Limb (tissue), 2 donors: ENCODE measurements around the gene TLR1.
"Not testable (repeated sequence)": the region's sequence is repeated elsewhere in the genome, so short reads cannot be mapped to it uniquely, and the experiment has no call there.

ENCODE experiments used
- DNase-seq, 2 donors: peaks; one replicate each; pipeline ENCODE4 v3.0.0-alpha.2; 2016; ENCODE audit errors: extremely low spot score in 2 of 2

The TLR1 gene

DNA sequence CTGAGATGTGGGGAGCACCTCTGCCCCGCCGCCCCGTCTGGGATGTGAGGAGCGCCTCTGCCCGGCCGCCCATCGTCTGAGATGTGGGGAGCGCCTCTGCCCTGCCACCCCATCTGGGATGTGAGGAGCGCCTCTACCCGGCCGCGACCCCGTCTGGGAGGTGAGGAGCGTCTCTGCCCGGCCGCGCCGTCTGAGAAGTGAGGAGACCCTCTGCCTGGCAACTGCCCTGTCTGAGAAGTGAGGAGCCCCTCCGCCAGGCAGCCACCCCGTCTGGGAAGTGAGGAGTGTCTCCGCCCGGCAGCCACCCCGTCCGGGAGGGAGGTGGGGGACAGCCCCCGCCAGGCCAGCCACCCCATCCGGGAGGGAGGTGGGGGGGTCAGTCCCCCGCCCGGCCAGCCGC is 2.9 kb upstream of the TLR1 start:
- DNase-seq: not testable (repeated sequence)

DNA sequence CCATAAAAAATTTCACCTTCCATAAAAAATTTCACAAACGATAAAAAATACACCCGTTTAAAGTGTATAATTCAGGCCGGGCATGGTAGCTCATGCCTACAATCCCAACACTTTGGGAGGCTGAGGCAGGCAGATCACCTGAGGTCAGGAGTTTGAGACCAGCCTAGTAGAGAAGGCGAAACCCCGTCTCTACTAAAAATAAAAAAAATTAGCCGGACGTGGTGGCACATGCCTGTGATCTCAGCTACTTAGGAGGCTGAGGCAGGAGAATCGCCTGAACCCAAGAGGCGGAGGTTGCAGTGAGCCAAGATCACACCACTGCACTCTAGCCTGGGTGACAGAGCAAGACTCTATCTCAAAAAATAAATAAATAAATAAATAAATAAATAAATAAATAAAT is 1.7 kb upstream of the TLR1 start:
- DNase-seq: not testable (repeated sequence)

DNA sequence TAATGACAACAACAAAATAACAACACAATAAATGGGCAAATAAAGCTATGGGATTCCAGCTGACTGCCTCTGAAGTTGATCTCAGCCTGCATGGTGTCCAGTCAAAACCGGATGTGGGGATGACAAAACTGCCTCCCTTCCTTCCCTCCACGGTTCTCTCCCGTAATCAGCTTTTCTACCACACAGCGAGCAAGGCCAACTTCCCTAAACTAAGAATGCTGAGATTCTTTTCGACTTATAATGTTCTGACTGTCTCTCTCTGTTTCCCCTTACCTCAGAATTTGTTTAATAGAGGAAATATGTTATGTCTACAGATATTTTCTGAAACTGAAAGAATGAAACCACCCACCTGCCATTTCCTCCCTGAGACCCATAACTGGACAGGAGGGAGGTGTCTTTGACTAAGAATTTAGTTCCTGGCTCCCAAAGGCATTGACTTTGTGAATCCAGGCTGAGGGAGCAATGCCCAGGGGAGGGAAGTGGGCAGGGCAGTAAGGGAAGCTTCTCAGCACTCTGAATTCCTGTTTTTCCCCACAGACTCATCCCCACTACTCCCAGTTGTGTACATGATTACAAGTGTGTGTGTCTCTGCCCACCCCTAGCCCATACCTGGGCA is 1.0 kb upstream of the TLR1 start:
- no peak for DNase-seq

DNA sequence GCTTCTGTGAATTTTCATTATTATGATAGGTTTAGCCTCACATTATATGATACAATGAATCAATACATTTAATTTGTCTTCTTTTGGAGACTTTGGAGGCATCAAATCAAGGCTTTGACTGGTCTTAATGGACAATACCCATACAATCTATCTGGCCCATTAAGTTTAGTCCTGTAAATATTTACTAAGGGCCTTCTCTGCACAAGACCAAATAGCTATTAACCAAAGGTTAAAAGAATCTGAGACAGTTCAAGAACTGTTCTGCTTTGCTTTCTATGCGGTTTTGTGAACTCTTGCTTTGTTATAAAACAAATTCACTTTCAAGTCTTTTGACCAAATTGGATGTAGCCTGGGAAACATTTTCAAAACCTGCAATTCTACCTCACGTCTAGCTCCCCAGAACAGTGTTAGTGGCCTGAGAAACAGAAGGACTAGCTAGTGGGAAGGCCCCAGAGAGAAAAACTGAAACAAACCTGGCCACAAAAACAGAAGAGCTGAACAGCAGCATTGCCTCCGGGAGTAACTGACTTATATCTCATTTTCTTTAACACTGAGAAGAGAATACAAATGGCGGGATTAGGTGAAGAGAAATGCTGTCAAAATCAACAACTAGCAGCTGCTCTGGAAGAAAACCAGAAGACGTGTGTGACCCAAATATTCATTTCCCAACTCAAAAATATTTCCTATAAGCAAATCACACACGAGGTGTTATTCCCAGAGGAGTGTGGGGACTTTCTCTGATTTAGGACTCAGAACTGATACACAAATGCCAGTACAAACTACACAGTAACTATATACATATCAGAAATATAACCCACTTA is 548 bp downstream of the TLR1 start:
- DNase-seq: peak in 1 of 2 donors; percentile 10

DNA sequence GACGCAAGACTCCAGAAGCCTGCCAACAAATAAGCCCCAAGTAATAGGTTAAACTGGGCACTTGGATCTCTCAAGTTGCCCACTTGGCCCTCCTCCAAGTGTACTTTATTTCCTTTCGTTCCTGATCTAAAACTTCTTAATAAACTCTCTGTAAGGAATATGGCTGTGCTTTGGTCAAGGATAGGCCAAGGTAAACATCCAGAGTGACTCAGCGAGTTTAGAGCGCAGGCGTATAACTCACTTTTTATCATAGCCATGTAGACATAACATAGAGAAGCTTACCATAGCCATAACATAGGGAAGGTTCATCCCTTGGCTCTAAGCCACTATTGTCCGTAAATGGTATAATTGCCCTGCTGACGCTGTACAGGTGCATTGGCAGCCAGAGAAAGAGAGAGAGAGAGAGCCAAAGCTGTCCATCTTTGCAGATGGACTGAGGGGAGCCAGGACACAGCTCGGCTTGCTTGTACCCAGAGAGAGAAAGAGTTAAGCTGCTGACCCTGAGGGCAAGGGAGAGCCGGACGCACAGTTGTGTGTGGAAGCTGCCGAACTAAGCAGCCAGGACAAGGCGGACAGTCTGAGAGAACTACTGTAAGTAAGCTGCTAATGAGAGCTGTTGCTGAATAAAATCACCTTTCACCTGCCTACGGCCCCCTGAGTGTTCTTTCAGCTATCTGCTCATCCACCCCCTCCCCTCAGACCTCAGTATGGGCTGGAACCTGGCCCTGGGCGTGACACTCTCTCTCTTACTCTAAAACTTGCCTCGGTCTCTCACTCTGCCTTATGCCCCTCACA is 1.8 kb downstream of the TLR1 start:
- no peak for DNase-seq

DNA sequence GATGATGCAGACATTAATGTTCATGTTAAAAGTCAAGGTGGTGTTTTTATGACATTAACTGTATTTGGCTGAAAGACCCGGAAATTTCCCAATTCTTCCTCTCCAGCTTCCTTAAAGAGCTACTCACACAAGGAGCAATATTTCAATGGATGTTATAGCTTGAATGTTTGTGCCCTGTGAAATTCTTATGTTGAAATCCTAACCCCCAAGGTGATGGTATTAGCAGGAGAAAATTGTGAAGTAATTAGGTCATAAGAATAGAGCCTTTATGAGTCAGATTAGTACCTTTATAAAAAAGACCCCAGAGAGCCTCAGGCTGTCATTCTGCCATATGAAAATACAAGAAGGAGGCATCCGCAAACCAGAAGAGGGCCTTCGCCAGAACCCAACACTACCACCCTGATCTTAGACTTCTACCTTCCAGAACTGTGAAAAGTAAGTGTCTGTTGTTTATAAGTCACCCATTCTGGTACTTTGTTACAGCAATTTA is 3.6 kb downstream of the TLR1 start:
- no peak for DNase-seq

DNA sequence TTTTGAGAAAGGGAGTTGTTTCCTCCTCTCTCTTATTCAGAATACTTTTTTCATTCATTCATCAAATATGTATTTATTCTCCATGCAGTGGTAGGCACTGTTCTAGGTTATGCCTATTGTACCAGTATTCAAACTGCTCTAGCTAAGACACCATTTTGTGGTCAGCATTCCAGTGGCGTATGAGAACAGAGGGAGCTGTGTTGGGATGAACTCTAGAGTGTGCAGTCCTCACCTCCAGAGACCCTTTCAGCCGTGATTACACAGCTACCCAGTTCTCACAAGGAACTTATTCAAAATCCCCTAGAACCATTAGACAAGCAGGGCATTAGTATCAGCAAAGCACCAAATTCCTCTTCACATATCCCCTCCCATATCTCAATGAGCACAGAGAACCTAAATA is 4.2 kb downstream of the TLR1 start:
- no peak for DNase-seq

DNA sequence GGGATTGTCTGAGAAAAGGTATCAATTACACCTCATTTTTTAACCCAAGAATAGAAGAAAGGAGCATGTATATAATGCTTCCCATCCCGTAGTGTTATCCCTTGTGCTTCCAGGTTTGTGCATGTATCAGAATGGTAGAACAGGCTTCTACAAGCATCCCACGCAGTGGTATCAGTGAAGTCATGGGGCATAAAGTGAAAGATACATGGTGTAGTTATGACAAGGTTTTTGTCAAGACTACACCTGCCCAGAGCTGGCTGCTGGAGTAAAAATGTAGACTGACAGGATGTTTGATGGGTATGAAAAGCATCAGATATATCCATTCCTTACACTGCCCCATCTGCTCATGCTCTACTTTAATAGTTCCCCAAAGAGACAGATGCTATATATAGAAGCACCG is 9.5 kb downstream of the TLR1 start:
- no peak for DNase-seq

DNA sequence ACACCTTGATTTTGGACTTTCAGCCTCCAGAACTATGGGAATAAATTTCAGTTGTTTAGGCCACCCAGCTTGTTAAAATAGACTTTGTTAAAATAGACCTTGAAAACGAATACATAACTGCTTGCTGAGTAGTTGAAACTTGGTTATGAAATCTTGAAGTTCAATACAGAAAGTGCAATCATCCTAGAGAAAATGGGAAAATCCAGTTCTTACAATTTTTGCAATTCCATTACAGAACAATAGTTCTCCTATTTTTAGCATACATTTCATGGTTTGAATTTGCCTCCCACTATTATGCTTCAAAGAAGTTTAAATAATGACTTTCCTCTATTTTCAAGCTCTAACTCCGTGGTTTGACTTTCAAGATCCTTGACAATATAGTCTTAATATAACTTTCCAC is 10.5 kb downstream of the TLR1 start:
- DNase-seq: no peak

DNA sequence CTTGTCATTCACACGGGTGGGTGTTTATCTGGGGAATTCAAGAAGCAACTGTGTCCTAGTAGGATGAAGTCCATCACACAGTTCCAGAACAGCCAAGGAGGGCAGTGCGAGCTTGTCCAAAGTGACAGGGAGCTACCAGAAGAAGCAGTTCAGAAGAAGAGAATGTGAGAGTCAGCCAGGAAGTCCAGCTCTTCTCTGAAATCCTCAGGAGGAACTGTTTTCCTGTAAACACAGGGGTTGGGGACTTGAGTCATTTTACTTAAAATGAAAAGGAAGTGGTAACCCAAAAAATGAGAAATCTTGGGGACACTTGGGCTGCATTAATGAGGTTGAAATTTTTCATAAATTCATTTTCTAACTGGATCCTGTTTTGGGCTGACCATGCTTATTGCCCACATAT is 13.6 kb downstream of the TLR1 start:
- no peak for DNase-seq

DNA sequence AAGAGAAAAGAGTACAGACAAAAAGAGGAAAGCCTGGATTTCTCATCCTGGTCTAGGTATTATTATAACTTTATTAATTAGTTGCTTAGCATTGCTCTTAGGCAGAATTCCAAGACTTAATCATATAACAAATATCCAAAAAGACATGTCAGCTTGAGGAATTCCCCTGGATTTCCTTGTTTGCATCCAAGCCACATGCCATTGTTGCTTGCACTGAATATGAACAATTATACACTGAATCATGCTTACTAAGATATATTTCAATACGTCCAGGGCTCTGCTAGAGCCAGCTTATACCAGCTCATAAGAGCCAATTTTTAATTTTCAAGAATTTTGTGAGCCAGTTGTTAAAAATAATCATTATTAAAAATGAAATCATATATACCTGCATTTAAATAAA is 16.3 kb downstream of the TLR1 start:
- DNase-seq: no peak

DNA sequence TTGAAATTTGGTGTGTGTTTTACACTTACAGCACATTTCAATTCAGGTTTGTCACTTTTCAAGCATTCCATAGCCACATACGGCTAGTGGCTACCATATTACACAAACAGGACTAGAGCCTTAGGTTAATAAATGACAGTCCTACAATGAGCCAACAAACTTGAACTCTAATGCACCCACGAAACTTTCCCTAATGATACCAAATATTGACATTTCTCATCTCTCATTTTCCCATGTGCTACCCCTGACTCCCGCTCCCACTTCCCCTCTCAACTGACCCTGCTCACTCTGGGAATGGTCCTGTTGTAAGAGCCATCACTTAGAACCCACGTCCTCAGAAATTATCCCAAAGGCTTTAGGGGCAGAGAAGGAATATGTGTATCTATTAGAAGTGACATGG is 16.9 kb downstream of the TLR1 start:
- no peak for DNase-seq

DNA sequence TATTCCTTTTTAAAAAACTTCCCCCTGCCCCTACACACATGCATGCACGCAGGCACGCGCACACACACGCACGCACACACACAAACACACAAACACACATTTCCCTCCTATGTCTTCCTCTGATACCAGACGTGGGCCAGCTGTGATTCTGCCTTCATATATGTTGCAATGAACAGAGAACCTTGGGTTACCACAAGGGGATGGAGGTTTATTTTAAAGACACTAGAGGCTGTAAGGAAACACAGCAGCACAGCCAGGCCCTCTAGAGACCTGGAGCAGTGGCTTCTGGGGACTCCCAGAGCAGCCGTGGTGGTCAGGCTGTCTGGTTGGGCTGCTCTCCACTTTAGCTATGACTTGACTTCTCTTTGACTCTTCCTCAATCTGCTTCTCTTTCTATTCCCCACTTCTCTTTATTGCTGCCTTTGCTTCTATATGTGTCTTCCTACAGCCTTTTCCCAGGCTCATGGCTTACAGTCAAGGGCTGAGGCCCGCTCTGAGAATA is 18.6 kb downstream of the TLR1 start:
- no peak for DNase-seq

DNA sequence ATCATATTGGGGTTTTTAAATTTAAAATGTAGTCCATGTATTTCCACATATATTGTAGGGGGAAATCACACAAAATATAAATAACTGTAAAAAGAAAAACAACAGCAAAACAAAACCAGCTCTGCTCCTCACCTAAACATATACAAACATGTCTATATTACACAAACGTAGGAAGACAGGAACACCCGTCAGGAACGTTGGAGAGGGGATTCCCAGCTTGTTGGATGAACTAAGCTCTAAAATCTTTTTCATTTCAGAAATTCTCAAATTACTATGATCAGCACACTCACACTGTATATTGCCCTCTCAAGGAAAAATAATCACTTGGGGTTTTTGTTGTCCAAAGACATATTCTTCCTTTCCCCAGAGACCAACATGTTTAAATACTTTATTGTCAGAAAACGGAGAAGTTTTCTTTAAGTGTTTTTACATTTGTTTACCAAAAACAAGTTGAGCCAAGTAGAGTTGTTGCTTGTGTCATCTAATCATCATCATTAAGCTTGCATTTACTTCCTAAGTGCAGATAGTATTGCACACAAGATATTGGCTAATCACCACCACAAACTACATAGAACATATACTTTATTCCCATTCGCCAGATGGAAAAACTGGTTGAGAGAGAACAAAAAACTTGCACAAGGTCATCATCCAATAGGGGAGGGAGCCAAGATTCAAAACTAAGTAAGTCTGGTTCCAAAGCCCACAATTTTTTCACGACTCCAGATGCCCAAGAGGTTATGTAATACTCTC is 19.4 kb downstream of the TLR1 start:
- no peak for DNase-seq

DNA sequence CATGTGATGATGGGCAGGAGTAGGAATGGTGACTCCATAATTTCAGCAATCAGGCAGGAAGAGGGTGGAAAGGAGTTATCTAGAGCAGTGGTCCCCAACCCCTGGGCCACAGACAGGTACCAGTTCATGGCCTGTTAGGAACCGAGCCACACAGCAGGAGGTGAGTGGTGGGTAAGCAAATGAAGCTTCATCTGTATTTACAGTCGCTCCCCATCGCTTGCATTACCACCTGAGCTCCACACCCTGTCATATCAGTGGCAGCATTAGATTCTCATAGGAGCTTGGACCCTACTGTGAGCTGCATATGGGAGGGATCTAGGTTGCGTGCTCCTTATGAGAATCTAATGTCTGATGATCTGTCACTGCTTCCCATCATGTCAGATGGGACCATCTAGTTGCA is 20.4 kb downstream of the TLR1 start:
- no peak for DNase-seq

DNA sequence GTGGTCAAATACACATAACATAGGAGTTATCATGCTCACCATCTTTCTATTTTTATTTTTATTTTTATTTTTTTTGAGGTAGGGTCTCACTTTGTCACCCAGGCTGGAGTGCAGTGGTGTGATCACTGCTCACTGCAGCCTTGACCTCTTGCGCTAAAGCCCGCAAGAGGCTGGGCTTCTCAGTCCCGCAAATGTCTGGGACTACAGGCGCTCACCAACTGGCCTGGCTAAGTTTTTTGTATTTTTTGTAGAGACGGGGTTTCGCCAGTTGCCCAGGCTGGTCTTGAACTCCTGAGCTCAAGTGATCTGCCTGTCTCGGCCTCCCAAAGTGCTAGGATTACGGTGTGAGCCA is 21.5 kb downstream of the TLR1 start:
- no peak for DNase-seq

DNA sequence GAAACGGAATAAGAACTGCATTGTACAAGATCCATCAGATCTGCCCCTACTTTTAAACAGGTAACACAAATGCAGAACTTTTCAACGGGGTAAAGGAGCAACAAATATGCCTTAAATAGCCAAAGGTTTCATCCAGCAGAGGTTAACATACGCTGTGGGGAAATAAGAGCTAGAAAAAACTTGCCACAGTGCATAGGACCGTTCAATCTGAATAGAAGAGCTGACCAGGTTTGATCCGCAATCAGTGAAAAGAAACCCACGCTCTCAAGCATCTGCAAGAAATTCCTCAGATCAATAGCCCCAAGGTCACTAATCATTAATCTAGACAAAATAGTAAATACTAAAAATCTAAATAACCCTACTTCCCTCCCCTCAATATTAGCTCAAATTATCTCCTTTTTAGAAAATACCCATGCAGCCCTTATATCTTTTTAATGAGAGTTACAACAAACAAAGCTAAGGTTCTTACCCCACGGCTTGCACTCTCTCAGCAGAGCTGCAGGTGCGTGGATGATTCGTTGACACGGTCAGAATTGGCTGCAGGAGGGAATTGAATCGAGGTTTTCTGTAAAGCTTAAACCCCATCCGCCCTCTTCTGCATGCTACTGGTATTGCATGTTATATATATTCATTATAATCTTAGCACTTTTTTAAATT is 22.0 kb downstream of the TLR1 start, which contains the start of gene TLR10:
TLR10 (minus strand) TSS at position 539 of the 657 bp plus-strand sequence. CDS start 7,400 bp downstream, outside the sequence.
- DNase-seq: peak in 1 of 2 donors; percentile 40

DNA sequence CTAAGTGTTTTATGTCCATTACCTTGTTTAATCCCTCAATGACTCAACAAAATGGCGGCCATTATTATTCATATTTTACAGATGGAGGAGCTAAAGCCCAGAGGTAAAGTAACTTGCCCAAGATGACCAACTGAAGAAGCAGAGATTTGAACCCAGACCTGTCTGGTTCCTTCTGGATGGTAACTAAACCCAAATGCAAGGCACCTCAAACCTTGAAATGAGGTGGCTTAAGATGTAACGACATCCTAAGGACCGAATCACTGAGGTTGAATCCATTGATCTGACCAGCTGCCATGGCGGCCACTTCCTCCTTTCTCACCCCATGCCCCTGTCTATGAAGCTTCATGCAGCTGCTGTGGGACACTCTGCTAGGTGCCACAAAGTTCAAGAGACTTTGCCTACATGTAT is 22.7 kb downstream of the TLR1 start:
- DNase-seq: no peak

DNA sequence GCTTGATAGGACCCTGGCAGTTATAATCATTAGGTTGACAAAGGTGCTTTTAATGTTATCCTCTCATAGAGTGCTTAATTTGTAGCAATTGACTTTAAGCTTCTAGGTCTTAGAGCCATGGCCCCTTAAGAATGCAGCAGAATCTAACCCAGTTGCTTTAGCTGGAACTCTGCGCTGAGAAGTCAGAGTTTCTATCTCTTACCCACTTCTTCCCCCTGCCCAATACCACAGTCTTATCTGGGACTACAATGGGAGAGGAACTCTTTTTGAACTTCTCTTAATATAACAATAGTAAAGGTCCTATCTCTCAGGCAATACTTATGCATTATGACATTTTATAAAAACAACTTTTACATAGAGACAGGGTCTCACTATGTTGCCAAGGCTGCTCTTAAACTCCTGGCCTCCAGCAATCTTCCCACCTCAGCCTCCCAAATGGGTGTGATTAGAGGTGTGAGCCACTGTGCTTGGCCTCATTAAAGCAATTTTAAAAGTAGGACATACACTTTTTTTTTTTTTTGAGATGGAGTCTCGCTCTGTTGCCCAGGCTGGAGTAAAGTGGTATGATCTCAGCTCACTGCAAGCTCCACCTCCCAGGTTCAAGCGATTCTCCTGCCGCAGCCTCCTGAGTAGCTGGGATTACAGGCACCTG is 23.6 kb downstream of the TLR1 start:
- DNase-seq: no peak

DNA sequence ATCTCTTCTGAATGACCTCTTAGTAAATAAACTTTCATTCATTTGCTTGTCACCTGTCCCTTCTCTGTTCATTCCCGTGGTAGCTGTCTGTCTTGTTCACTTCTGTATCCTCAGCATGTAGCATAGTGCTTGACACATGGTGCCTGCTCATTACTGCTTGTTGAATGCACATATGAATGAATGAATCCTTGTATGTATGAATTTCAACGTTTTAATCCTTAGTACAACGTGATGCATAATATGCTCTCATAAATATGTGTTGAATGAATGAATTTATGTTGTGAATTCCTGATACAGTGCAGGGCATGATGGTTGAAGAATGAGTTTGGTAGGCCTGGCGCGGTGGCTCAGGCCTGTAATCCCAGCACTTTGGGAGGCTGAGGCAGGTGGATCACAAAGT is 24.8 kb downstream of the TLR1 start:
- no peak for DNase-seq
